Ovary (tissue), 3 donors: ENCODE data around the gene ERN1.

ENCODE experiments used
- CTCF ChIP-seq, 3 donors: fragments of 450-650 bp in 2 of 3; fragments of 200-600 bp in 1 of 3; IDR thresholded peaks; one replicate each; pipeline versions ENCODE4 v1.5.1 to v1.8.0; 2016 to 2022; ENCODE audit warnings: antibody characterized with exemption in 3 of 3, mild to moderate bottlenecking in 1 of 3
- EP300 ChIP-seq: sonication (generic); formaldehyde crosslinking; IDR thresholded peaks from one replicate; pipeline ENCODE4 v1.6.1; 2017; ENCODE audit warnings: antibody characterized with exemption
- POLR2A ChIP-seq: fragments of 450-650 bp; IDR thresholded peaks from one replicate; pipeline ENCODE4 v1.6.1; 2017; ENCODE audit warnings: antibody characterized with exemption, mild to moderate bottlenecking, moderate library complexity
- donor health status: DM: no; HTN: no; CAD: no.

GRCh38 chr17:64147110-64148016, 17.4 kb upstream of the ERN1 start:
- TF ChIP-seq CTCF (IDR thresholded peaks at IDR 0.05) = no peak
- no peak for TF ChIP-seq POLR2A
- no peak for TF ChIP-seq EP300
